Mucosa of gallbladder (tissue), 1 donor: ENCODE data around the gene KRT26. TPM values are rescaled to one million over a fixed set of nuclear protein-coding genes. Genes with fewer than 3 reads are reported as not detected.

Source experiments
- DNase-seq: peaks from one replicate; pipeline ENCODE4 v3.0.0-alpha.2; 2020; ENCODE audit warnings: low spot score
- total RNA-seq: library from RNA; stranded (reverse); gene quantifications from one replicate; pipeline ENCODE4 v1.2.1, GENCODE V29; 2021
- donor health status: DM: no; HTN: no; CAD: no.

KRT26 gene
- total RNA-seq, 1 donor from 2014 or later = not detected

GRCh38 chr17:40730970-40731369, 41.0 kb downstream of the KRT26 start:
- no peak for DNase-seq

- no peak for DNase-seq
Observed at GRCh38 chr17:40727447-40728231, 44.4 kb downstream of the KRT26 start.

- no peak for DNase-seq
Observed at GRCh38 chr17:40726919-40727318, 45.1 kb downstream of the KRT26 start.

- no peak for DNase-seq
Observed at GRCh38 chr17:40724656-40725055, 47.3 kb downstream of the KRT26 start.

GRCh38 chr17:40722241-40722640, 49.8 kb downstream of the KRT26 start:
- no peak for DNase-seq

- no peak for DNase-seq
Observed at GRCh38 chr17:40720899-40721298, 51.1 kb downstream of the KRT26 start.

- DNase-seq = no peak
Observed at GRCh38 chr17:40718930-40719329, 53.1 kb downstream of the KRT26 start.

- DNase-seq = no peak
Observed at GRCh38 chr17:40717776-40718175, 54.2 kb downstream of the KRT26 start.

Other genes starting within 250 kb of the KRT26 start
- gene CCR7, start 206.7 kb downstream of the KRT26 start, total RNA-seq = 1.3 TPM
- gene SMARCE1, start 124.4 kb downstream of the KRT26 start, total RNA-seq = 90.5 TPM
- 12.7 TPM for gene KRT222, start 107.0 kb downstream of the KRT26 start, total RNA-seq
- gene KRT24, start 68.4 kb downstream of the KRT26 start, total RNA-seq = 0.17 TPM
- not detected for gene KRT25, start 16.9 kb downstream of the KRT26 start, total RNA-seq
- gene KRT27, start 10.3 kb upstream of the KRT26 start, total RNA-seq = not detected
- not detected for gene KRT28, start 27.8 kb upstream of the KRT26 start, total RNA-seq
- 30.1 TPM for gene KRT10, start 50.4 kb upstream of the KRT26 start, total RNA-seq
- gene KRT12, start 95.0 kb upstream of the KRT26 start, total RNA-seq = not detected
- gene KRT20, start 113.0 kb upstream of the KRT26 start, total RNA-seq = 0.32 TPM
- gene KRT23, start 165.4 kb upstream of the KRT26 start, total RNA-seq = 7.0 TPM
- not detected for gene KRT39, start 194.7 kb upstream of the KRT26 start, total RNA-seq
- not detected for gene KRT40, start 212.1 kb upstream of the KRT26 start, total RNA-seq
- gene KRTAP3-3, start 222.0 kb upstream of the KRT26 start, total RNA-seq = not detected
- gene KRTAP3-2, start 227.7 kb upstream of the KRT26 start, total RNA-seq = not detected
- gene KRTAP3-1, start 236.9 kb upstream of the KRT26 start, total RNA-seq = not detected